HG03520 (cell line): Measurements from ENCODE around the gene TRAF2.
"Not testable (repeated sequence)": the region's sequence is repeated elsewhere in the genome, so short reads cannot be mapped to it uniquely, and the experiment has no call there.

Source experiments
- ATAC-seq: cut with Tn5 transposase; IDR thresholded peaks from one replicate; pipeline ENCODE4 v1.9.1; 2021; ENCODE audit warnings: mild to moderate bottlenecking, moderate library complexity; ENCODE audit not compliant: unreplicated experiment

The TRAF2 gene

DNA sequence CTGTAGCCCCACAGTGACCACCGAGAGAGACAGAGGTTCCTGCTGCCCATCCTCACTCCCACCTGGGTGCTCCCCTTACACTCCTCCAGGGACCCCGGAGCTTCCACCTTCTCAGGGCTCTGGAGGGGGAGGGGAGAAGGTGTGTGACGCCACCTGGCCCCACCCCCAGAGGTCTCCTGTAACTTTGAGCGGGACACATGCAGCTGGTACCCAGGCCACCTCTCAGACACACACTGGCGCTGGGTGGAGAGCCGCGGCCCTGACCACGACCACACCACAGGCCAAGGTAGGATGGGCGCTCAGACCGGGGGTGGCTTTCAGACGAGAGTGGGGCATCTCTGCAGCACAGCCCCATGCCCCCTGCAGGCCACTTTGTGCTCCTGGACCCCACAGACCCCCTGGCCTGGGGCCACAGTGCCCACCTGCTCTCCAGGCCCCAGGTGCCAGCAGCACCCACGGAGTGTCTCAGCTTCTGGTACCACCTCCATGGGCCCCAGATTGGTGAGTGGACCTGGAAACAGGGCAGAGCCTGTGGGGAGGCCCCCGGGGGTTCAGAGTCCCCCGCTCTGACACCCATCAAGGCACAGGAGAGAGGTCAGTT lies 29.7 kb upstream of the TRAF2 start:
- no peak for ATAC-seq

GRCh38 chr9:136857166-136857565 lies 29.1 kb upstream of the TRAF2 start:
- no peak for ATAC-seq

- no peak for ATAC-seq
Measured at GRCh38 chr9:136857581-136858412, 28.5 kb upstream of the TRAF2 start.

GRCh38 chr9:136858452-136858843 lies 27.9 kb upstream of the TRAF2 start:
- no peak for ATAC-seq

DNA sequence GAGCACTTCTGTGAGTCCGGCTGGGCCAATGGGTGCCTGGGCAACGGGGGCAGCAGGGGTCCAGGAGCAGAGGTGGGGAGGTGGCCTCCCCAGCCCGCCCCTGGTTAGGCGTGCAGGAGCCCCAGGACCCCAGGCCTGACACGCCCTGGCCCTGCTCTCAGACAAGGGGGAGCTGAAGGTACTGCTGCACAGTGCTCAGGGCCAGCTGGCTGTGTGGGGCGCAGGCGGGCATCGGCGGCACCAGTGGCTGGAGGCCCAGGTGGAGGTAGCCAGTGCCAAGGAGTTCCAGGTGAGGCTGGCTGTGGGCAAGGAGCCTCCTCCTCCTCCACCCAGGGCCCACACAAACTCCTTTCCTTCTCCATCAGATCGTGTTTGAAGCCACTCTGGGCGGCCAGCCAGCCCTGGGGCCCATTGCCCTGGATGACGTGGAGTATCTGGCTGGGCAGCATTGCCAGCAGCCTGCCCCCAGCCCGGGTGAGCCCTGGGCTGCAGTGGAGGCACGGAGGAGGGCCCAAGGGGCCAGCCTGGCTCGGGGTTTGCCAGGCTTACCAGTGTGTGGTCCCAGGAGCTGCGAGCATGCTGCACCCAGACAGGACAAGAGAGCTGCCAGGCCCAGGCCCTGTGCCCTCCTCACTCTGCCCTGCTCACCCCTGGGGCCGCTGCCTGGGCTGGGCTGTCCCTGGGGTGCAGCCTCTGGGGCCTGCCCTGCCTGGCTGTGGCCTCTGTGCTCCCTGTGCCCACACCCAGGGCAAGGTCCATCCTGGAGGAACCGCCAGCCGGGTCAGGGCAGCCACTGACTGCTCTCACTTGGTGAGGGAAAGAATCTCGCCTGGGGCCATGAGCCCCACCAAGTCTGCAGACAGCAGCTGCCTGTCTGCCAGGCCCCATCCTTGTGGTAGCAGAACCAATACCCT lies 27.2 kb upstream of the TRAF2 start:
- ATAC-seq: no peak

DNA sequence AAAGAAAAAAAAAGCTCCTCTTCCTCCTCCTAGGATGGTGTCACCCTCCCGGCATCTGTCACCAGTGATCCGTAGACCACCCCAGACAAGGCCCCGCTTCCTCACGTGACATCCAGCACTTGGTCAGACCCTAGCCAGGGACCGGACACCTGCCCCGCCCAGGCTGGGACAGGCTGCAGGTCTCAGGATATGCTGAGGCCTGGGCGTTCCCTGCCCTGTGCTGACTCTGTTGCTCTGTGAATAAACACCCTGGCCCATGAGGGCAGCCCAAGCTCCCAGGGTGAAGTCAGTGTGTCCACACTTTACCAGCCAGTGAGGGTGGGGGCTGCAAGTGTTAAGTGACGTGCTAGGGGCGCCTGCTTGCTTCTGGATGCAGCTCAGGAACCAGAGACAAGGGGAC lies 25.8 kb upstream of the TRAF2 start:
- no peak for ATAC-seq

DNA sequence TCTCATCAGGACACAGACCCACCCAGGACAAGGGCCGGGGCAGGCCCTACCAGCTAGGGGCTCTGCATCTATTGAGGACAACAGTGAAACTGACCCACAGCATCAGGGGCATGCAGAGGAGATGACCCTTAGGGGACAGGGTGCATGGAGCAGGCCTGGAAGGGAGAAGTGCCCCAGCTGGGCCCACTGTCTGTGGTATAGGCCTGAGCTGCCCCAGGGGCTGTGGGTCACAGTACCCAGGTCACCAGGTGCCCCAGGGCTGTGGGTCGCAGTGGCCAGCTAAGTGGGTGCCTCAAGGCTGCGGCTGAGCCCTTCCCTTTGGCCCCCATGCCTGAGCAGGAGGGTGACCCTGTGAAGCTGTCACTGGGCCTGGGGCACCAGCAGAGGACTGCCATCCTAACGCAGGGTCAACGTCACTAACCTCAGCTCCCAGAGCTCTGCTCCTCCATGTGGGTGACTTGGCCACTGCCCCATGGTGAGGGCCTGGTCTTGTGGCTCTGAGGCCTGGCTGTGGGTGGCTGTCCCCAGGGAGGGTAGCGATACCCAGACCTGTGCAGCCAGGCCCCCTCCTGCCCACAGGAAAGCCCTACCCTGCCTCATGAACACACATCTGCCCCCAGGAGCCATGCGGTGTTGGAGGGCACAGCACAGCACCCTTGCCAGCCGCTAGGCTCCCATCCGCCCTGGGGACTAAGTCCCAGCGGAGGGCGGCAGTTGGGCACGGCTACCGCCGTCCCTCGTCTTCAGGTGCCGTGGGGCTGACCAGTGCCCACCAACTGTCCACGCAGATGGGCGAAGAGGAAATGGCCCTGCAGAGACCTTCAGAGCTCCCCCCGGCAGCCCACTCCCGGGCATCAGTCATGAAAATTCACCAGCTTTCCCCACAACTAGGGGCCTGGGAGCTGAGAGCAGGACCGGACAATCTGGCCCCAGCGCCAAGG lies 25.1 kb upstream of the TRAF2 start:
- no peak for ATAC-seq

DNA sequence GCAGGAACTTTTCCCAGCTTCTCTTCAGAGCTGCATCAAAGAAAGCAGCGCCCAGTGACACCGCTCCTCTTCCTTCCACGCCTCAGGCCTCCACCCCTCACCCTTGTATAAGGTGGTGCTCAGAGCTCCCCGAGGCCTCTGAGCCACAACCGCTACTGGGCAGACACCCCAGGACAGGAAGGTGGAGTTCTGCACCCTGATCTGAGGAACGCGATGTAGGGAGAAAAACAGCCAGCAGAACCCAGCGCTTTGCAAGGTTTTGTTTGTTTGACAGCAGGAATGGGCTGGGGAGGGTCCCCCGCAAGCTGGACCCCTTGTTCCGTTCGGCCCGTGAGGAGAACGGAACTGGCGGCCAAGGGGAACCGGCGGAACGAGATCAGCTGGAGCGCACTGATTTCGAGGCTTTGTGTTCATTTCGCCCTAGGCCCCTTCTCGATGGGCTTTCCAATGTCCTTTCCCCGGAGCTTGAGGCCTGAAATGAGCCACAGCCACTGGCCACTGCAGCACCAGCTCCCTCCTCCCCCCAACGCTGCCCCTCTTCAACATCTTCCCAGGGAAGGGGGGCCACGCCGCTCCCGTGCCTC lies 24.4 kb upstream of the TRAF2 start:
- ATAC-seq: no peak

- ATAC-seq: no peak
Measured at GRCh38 chr9:136862849-136863622, 23.3 kb upstream of the TRAF2 start.

GRCh38 chr9:136863623-136864273 lies 22.6 kb upstream of the TRAF2 start:
- no peak for ATAC-seq

DNA sequence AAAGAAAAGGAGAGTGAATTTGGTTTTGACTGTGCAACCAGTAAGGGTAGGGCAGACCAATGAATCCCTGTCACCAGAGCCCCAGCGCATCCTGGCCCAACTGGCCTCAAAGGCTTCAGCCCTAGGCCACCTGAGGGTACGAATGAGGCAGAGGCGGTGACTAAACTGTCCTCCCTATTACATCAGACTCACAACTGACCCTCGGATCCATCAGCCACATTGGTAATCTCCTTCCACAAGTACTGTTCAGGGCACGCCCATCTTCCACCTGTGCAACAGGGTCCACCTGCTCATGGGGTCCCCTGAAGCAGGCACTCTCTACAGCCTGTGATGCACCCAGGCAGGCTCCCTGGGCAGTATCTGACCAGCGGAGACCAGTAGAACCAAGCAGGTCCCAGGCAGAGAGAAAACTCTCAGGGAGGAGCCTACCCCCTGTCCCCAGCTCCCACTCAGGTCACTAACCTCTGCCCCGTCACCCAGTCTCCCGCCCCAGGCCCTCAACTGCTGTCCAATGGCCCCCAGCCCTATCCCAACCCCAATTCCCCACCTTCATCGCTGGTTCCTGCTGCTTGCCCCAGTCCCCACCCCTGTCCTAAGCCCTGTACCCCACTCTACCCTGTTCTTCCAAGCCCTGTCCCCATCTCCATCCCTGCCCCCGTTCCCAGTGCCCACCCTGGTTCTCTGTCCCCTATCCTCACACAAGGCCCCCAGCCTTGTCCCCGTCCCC lies 21.1 kb upstream of the TRAF2 start:
- no peak for ATAC-seq

- no peak for ATAC-seq
Measured at GRCh38 chr9:136865768-136866103, 20.6 kb upstream of the TRAF2 start.

DNA sequence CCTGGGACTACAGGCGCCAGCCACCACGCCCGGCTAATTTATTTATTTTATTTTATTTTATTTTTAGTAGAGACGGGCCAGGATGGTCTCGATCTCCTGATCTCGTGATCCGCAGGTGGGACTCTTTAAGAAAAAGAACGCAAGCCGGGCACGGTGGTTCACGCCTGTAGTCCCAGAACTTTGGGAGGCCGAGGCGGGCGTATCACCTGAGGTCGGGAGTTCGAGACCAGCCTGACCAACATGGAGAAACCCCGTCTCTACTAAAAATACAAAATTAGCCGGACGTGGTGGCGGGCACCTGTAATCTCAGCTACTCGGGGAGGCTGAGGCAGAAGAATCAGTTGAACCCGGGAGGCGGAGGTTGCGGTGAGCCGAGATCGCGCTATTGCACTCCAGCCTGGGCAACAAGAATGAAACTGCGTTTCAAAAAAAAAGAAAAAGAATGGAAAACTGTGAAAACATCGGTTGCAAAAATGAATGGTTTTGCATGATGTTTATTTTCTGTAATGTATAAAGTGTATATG lies 19.4 kb upstream of the TRAF2 start:
- not testable (repeated sequence) for ATAC-seq

GRCh38 chr9:136867480-136867879 lies 18.8 kb upstream of the TRAF2 start:
- no peak for ATAC-seq

GRCh38 chr9:136867917-136868316 lies 18.4 kb upstream of the TRAF2 start:
- no peak for ATAC-seq

DNA sequence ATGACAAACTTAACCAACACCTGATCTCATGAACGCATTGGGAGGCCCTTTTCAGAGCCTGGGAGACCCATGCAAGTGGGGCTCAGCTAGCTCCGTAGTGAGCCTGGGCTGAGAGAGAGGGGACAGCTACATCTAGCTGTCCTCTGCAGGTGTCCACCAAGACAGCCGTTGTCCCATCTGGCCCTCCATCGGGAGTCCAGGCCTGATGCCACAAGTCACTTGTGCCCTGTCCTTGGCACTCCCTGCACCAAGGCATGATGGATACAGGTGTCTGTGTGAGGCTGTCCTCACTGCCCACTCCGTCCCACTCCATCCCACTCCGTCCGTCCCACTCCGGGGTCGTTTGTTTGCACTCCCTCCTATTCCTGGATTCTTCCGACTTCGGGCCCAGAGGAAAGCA lies 17.7 kb upstream of the TRAF2 start:
- ATAC-seq: no peak

DNA sequence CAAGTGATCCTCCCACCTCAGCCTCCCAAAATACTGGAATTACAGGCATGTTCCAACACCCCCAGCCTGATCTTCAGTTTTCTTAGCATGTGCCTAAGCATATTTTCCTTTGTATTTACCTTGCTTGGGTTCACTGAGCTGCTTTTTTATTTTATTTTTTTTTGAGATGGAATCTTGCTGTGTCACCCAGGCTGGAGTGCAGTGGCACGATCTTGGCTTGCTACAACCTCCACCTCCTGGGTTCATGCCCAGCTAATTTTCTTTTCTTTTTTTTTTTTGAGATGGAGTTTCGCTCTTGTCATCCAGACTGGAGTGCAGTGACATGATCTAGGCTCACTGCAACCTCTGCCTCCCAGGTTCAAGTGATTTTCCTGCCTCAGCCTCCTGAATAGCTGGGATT lies 16.7 kb upstream of the TRAF2 start:
- not testable (repeated sequence) for ATAC-seq

GRCh38 chr9:136875155-136875554 lies 11.2 kb upstream of the TRAF2 start:
- no peak for ATAC-seq
